CD4-positive, alpha-beta T cell treated with Interleukin-4 for 1 hour (primary cell): Measurements from ENCODE around the gene KLHL21.
A peak's percentile ranks its signal among the peaks of the same experiment; 100 is the strongest.
"Not testable (repeated sequence)": the region's sequence is repeated elsewhere in the genome, so short reads cannot be mapped to it uniquely, and the experiment has no call there.

Experiments used
- DNase-seq, 2 donors: peaks; one replicate each; pipeline ENCODE4 v3.0.0-alpha.2; 2020 to 2022

Gene KLHL21

DNA sequence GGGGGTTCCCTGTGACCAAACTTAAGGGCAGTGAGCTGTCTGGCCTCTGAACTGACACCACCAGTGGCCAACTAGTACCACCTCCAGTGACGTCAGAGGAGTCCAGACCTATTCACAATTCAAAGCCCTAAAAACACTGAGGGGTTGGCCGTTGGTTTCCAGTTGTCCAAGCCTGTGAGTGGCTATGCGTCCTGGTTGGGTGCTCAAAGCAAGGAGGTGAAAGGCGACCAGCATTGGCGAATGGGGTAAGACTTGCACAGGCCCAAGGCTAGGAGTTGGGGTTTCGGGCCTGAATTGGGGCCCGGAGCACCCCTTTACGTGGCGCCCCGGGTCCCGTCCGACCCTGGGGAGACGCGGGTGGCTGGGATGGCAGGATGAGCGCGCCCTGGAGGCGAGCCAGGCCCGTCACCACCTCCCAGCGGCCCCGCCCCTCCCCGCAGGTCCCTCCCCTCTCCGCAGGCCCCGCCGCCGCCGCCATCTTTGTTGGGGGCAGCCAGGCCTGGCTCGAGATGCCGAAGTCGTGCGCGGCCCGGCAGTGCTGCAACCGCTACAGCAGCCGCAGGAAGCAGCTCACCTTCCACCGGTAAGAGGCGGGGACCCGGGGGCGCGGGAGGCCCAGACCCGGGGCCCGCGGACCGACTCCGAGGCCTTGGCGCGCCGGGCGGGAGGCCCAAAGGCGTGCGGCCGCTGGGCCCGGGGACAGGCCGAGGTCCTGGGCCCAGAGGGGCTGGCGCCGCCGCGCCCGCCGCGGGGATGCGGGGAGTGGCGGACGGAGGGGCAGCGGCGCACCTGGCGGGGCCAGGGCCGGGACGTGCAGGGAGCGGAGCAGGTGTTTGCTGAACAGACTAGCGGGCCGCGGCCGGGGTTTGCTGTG is 22.3 kb upstream of the KLHL21 start, which contains the start of gene THAP3:
Gene THAP3, plus strand, starts transcription at position 159 of the 874 bp plus-strand sequence. Its CDS starts 351 bp downstream, at position 510.
- DNase-seq: peak; percentile 88 to 92

DNA sequence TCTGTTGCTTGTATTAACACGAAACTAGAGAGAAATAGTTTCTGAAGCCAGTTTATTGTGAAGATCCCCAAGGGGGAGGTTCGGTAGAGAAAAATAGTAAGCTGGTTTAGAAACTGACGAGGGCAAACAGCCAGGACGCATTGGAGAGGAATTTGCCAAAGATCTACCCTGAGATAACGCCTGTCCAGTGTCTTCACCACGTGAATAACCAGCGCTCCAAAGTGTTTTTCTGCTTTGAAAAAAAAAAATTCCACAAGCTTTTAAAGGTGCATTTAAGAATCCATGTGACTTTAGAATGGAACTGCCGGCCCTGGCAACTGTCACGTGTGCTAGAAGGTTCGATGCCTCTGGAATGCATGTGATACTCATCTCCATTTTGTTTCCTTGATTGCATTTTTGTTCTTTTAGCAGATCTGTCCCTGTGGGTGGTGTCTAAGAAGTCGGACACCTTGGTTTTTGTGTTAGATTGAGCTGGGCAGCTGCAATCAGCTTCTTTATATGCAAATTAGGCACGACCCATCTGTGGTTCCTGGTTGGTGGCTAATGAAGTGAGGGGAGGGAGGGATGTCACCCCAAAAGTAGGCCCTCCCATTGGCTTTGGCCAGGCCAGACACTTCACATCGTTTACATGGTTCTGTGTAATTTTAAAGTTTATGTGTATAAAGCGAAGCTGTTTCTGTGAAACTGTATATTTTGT is 20.7 kb upstream of the KLHL21 start:
- DNase-seq: no peak

DNA sequence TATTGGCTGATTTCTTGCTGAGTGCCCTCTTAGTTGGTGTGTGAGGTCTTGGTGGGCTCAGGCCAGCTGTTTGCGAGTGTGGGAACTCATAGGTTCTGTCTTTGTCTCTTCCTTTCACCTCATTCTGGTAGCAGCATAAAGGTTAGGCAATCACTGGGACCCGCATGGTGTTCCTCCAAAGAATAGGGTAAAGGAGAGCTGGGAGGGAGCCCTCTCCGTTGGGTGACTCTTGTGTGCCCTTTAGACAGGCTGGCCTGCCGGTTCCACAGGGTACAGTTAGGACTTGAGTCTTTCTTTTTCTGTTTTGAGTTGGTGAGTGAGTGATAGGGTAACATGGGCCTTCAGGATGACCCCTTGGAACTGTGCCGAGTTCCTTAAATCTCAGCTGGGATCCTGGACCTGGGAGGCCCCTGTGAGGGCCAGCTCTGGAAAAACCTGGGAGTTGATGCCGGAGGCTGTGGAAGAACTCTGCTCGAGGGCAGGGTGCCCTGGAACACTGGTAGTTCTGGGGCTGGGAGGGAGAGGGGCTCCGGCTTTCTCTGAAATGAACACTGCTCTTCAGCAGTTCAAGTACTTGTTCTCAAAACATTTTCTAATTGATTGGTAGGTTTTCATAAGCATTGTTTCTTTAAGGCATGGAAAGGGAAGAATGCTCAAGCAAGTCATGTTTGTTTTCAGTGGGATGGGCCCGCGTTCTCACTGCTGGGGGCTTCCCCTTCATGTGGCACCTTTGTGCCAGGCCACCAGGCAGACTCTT is 19.9 kb upstream of the KLHL21 start:
- no peak for DNase-seq

DNA sequence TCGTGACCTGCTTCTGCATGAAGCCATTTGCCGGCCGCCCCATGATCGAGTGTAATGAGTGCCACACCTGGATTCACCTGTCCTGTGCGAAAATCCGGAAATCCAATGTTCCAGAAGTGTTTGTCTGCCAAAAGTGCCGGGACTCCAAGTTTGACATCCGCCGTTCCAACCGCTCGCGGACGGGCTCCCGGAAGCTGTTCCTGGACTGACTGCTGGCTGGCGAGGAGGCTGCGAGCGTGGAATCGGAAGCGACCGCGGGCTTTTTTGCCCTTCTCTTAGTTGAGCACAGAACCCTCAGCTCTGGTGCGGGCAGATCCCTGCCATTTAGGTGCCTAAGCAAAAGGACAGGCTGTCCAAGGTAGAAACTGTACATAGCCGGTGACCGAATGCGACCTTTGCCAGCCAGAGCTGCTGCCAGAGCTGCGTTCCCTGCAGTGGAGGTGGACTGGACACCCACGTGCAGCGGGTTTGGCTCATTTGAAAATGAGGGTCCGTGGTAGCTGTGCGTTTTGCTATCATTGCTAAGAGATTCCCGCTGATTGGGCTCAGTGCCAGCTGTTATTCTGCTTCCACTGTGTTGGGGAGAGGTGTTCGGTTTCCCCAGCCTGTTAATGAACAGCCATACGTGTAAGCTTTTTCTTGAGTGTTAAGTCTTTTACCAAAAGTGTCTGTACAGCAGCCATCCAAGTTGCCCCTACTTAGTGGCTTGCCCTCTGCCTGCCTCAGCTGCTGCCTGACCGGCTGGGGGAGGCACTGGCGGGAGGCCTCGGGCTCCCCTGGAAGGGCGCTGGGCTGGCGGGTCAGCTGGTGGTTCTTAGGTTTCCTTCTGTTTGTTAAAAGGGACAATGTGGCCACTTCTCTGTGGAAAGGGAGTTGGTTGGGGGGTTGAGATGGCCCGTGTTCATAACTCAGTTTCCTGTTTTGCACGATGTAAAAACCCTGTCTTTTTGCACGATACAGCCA is 19.0 kb upstream of the KLHL21 start:
- DNase-seq: no peak

DNA sequence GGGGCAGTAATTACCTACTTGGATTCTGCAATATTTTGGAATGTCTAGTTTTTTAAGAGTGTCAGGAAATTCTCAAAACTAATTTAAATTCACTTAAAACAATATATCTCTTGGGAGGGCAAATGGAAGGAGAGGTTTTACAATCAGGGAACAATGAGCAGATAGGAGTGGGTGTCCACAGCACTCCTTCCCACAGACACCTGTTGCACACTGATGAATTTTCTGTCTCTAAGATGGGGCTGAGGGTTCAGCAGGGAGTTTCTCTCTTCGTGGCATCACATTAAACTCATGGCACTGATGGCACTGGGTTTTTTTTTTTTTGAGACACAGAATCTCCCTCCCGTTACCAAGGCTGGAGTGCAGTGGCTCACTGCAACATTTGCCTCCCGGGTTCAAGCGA is 16.4 kb upstream of the KLHL21 start:
- no peak for DNase-seq

DNA sequence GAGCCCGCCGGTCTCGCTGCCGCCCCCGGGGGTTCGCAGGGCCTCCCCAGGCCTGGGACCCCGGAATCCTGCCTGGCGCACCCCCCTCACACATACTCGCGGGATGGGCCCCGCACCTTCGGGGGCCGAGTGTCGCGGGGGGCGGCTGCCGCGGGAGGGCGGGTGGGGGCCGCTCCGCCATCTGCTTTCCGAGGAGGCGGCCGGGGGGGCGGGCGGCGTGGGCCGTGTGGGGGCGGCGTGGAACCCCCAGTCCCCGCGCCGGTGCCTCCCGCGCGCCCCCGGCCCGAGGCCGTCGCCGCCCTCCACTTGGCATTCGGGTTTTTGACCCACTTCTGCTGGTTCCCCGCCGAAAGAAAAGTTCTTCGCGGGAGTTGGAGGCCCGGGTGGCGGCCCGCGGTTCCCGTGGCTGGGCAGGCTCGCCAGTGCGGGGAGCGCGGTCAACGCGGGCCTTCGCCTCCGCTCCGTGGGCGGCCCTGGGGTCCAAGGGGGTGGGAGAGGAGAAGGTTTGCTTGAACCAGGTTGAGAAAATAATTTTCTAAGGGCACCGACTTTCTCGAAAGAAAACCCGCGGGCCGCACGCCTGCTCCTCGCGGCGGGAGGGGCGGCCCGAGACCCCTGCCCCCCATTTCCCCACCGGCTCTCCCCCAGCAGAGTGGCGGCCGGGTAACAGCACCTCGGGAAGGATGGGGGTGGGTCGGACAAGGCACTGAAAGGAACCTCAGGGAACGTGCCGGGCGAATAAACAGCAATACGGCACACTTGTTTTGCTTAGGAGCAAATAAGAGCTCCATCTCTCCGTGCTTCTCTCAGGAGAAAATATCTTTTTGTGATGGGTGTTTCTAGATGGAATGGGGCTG is 12.5 kb upstream of the KLHL21 start:
- no peak for DNase-seq

DNA sequence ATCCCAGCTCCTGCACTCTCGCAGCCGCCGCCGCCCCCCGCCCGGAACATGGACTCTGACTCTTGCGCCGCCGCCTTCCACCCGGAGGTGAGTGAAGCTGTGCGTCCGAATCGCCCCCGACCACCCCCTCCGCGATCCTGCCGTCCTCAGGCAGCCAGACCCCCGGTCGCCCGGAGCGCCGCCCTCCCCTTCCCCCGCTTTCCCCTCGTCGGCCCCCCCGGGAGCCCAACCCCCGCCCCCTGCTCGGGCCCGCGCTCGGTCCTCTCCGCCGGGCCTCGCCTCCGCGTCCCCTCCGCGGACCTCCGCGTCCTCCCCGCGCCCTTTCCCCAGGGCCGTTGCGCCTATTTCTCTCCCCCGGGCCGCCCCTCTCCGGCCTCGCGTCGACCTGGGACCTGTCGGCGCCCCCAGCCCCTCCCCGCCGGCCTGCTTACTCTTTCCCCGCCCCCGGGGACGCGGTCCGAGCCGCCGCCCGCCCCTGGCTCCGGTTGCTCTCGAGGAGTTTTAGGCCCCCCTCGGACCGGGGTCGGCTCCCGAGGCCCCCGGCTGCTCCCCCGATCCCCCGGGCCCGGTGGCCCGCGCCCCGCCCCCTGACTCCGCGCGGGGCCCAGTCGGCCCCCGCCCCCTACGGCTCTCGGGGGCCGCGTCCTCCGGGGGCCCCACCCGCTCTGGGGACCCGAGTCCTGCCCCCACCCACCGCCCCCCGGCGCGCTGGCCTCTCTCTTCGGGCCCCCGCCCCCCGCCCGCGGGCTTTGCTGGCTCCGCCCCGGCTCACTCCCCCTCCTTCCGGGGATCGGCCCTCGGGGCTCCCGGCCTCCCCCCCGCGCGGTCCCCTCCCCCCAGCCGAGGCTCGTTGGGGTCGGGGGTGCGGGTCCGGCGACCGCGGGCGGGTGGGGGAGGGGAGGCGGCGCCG is 11.6 kb upstream of the KLHL21 start:
- peak; percentile 30 to 59 for DNase-seq

DNA sequence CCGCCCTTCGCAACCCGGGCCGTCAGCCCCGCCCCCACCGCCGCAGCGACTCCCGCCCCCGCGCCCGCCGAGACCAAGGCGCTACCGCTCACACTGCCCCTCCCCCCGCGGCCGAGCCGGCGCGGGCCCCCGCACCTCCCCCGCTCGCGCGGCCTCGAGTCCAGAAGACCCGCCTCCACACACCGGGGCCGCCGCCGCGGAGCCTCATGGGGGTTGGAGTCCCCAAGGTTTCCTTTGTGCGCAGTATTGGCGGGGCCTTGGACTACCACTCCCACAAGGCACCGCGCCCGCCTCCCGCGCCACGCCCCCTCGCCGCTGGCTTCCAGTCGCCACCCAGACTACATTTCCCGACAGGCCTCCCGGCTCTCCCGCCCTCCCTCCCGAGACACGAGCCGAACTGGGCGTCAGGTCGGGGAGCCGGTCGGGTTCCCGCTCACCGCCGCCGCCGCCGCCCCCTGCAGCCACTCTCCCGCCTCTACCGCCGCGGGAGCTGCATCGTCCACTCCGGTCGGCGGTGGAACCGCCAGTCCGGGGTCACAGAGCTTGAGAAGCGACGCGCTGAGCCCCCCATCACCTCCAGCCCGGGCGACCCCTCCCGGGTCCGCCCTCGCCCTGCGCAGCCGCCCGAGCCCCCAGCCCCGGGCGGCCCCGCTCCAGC is 10.8 kb upstream of the KLHL21 start, which contains the start of gene PHF13:
Gene PHF13, plus strand, starts transcription at position 371 of the 658 bp plus-strand sequence. CDS start 336 bp downstream, outside the sequence.
- DNase-seq: peak; percentile 99

DNA sequence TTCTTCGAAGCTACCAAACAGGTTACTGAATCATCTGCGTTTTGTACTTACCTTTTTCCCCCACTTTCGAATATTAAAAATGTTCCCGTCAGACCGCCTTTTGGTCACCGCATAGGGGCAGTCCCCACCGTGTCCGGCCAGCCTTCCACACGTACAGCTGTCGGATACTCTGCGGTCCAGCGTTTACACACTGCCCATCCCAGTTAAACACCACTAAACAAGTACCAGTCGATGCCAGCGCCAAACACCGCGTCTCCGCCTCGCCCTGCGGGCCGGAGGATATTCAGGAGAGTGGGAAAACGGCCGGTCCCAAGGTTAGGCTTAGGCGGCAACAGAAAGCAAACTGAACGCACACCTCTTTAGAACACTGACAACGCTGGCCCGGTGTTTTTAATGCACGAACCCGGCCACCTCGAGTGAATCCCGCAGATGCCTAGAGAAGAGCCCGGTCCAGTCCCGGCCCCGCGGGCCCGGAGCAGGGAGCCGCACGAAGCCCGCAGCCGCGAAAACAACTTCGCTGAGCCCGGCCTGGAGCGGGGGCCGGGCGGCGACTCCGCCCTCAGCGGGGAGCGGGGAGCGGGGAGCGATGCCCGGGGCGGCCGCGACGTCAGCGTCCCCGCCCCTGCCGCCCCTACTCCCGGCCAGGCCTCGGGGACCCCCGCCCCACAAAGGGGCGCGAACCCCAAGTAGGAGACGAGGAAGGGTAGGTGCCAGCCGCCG is 10.1 kb upstream of the KLHL21 start:
- DNase-seq: no peak

DNA sequence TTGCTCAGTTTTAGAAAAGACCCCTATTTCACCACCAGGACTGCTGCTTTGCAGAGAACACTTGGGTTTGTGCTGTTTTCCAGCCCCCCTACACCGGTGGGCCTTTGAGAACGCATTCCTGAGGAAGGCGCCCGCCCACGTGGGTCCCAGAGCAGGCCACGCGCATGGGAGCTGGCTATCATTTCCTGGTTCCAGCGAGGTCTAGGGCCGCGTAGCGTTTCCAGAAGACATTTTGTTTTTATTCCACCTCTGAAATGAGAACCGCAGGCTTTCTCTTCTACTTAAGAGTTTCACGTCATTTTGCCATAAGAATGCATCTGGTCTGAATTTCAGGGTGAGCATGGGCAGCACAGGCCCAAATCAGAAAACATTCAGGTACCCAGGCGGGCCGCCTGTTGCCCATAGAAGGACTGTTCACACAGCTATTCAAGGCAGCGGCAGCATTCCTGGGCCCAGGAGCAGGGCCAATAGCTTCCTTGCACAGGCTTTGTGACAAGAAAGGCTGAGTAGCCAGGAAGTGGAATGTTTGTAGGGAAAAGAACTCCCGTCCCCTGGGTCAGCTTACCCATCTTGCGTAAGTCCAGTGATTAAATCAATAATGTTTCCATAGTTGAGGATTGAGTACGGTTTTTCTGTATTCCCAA is 1.4 kb upstream of the KLHL21 start:
- DNase-seq: no peak

DNA sequence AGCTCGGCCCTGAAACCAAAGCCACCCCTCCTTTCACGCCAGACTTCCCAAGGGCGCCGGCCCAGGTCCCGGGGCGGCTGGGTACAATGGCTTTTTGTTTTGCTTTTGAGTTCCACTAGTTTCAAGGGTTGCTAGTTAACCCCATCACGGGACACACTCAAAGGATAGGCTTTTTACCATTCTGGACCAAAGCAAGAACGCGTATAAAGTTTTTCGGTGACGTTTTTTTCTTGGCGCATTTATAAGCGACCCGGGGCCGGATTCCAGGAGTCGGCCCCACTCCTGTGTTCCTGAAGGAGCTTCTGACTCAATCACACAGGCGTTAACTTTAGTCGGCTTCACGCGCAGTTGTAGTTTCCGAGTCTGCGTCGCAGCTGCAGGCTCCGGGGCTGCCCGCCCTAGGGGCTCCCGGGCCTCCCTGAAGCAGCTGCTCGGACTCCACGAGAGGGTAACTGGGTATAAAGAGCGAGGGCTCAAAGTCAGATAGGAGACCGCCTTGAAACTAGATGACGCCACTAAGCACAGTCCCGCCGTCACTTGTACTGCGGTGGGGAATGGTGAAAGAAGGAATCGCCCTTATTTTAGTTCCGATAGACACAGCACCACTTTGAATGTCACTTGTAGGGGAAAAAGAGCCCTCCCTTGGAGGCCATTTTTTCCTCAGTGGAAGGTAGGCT is 707 bp upstream of the KLHL21 start:
- DNase-seq: peak; percentile 69 to 70

DNA sequence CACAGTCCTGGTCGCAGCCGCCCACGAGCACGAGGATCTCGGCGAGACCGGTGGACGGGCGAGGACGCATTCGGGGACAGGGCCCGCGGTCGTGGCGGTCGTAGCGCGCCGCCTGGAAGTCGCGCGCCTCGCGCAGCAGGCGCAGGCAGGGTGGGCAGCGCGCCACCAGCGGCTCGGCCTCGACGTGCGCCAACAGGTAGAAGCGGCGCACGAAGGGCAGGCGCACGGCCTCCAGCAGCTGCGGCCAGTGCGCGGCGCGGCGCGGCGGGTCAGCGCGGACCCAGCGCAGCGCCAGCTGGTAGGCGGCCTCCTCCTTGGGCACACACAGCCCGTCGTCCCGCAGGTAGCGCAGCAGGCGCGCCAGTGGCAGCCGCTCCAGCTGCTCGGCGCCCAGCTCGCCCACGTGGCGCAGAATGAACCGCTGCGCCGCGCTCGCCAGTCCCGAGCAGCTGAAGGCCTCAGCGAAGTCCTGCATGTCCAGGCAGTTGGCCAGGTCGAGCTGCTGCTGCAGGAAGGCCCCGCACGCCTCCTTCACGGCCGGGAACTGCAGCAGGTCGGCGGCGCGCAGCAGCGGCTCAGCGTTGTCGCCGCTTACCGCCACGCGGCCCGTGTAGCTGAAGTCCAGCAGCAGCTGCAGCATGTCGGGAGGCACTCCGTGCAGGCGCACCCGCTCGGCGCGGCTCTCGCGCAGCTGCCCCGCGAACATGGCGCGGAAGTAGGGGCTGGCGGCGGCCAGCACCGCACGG is 573 bp downstream of the KLHL21 start:
- no peak for DNase-seq

DNA sequence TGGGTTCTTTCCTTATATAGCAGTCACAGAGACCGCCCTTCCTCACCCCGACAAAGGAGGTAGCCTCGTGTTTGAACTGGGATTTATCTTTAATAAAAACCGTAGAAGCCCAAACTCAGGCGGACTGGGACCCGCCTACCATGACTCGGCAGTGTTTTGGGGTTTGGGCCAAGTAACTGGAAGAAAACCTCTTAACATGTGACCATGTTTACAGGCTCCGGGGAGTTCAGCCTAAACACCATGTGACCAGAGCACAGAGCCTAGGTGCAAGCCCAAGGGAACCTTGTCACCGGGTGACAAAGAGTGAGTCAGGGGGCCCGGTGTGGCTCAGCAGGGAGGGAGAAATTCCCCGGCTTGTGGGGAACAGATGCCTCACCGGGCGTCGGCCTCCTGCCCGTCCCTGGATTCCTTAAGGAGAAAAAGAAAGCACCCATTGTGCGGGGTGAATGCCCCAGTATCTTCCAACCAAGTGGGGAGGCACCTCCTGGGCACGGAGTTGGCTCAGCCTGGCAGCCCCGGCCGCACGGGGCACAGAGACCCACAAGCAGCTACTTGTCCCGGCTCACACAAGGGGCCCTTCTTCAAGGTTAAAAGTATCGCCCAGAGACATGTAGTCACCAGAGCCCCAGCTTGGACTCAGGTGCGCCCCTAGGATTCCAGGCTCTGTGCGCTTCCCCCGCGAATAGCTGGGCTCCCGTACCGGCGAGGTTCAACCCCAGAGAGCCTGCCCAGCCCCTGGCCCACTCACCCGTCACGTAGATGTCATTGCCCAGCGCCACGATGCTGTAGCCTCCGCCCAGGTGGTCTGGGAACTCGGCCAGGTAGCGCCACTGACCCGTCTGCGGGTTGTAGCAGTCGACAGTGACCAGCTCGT is 1.4 kb downstream of the KLHL21 start:
- peak; percentile 79 to 81 for DNase-seq

DNA sequence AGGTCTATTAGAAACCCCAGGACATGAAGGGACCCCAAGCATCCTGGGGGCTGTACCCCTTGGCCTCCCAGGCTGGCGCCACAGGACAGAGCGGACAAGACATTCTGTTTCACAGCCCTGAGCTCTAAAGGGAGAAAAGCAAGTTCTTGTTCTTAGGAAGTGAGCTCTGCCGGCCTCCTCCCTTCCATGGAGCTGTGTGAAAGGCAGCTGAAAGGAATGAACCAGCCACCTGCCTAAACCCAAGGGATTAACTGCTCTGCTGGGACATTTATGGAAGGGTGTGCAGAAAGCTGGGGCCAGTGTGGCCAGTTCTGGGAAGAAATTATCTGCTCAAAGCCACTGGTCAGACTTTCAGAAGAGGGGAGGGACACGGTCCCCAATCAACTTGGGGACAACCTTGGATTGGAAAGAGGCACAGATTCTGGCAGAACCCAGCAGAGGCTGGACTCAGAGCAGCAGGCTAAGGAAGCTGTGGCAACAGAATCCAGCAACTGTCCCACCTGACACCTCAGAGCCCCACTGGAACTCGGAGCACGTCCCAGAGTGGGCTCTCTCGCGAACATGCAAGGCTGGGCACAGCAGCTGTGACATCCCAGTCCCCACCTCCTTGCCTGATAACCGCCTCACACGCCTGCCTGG is 2.1 kb downstream of the KLHL21 start:
- DNase-seq: peak in 1 of 2 donors; percentile 31

DNA sequence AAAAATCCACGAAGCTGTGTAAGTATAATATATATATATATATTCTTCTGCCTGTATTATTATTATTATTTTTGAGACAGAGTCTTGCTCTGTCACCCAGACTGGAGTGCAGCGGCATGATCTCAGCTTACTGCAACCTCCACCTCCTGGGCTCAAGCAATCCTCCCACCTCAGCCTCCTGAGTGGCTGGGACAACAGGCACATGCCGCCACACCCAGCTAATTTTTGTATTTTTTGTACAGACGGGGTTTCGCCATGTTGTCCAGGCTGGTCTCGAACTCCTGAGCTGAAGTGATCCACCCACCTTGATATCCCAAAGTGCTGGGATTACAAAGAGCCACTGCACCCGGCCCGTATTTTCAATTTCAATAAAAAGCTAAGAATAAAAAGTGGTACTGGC is 2.7 kb downstream of the KLHL21 start:
- DNase-seq: not testable (repeated sequence)
